Measurements from ENCODE around the gene FARP2.

Gene FARP2

GRCh38 chr2:241425368-241425767 is 69.3 kb downstream of the FARP2 start (continued):
- TF ChIP-seq ZNF391 (tag by site-specific recombination; IDR thresholded peaks at IDR 0.05; ENCODE audit: borderline replicate concordance, low read depth) (no peak), ZNF211 (tag by site-specific recombination; IDR thresholded peaks at IDR 0.05; ENCODE audit: low read depth) (no peak), ZNF112 (tag by site-specific recombination; IDR thresholded peaks at IDR 0.05) (no peak), ZNF350 (tag by site-specific recombination; IDR thresholded peaks at IDR 0.05) (no peak), ZNF654 (tag by site-specific recombination; IDR thresholded peaks at IDR 0.05; ENCODE audit: low read depth) (no peak)

- peaks cover 12 to 69% of the 10 kb centered on the region in 2 experiments; a peak in 2 of 3 replicates for H3K36me3 ChIP-seq (ENCODE audit: control insufficient read depth in 2 of 2, insufficient read depth in 1 of 2, low read length in 2 of 2)
- ChIA-PET CTCF (no interaction called here), POLR2A (no interaction called here)
- TF ChIP-seq PRDM2 (tag by site-specific recombination; IDR thresholded peaks at IDR 0.05; ENCODE audit: borderline replicate concordance), result no peak
- no peak for TF ChIP-seq ZNF354C (tag by site-specific recombination; IDR thresholded peaks at IDR 0.05; ENCODE audit: borderline replicate concordance, low read depth)
- TF ChIP-seq KLF16 (tag by site-specific recombination; IDR thresholded peaks at IDR 0.05), result no peak
- TF ChIP-seq FEZF1 (tag by site-specific recombination; IDR thresholded peaks at IDR 0.05), result no peak
- no peak for TF ChIP-seq TCF7L2 (IDR thresholded peaks at IDR 0.05; ENCODE audit: borderline replicate concordance, low read depth, low read length)
- no peak for TF ChIP-seq PBX3 (CRISPR knock-in tag; IDR thresholded peaks at IDR 0.05)
- no peak for TF ChIP-seq ZNF596 (tag by site-specific recombination; IDR thresholded peaks at IDR 0.05)
- TF ChIP-seq ZNF175 (tag by site-specific recombination; IDR thresholded peaks at IDR 0.05), result no peak
- TF ChIP-seq KLF8 (tag by site-specific recombination; IDR thresholded peaks at IDR 0.05), result no peak
- no peak for TF ChIP-seq ZNF510 (tag by site-specific recombination; IDR thresholded peaks at IDR 0.05; ENCODE audit: insufficient replicate concordance)
- no peak for TF ChIP-seq ZNF302 (tag by site-specific recombination; IDR thresholded peaks at IDR 0.05; ENCODE audit: low read depth)
- no peak for TF ChIP-seq OSR2 (tag by site-specific recombination; IDR thresholded peaks at IDR 0.05)
- no peak for TF ChIP-seq ZNF138 (tag by site-specific recombination; IDR thresholded peaks at IDR 0.05; ENCODE audit: borderline replicate concordance)
- TF ChIP-seq SP7 (tag by site-specific recombination; IDR thresholded peaks at IDR 0.05), result no peak
- H3K4me1 ChIP-seq (ENCODE audit: control insufficient read depth, insufficient read depth, low read length), result no peaks in the 10 kb centered on the region
- H3K4me3 ChIP-seq (ENCODE audit: low read depth, low read length), result no peak overlapping the region
- H3K9me3 ChIP-seq (ENCODE audit: control insufficient read depth, insufficient read depth, low read depth, low read length), result no peaks in the 10 kb centered on the region
- H3K27ac ChIP-seq (ENCODE audit: extremely low read depth, low read depth, low read length), result no peak overlapping the region
Measured at GRCh38 chr2:241430178-241430577, 74.1 kb downstream of the FARP2 start.

Measured in HEK293 (cell line).